ENCODE results near the gene SUSD1. TPM values are rescaled to one million over a fixed set of nuclear protein-coding genes. Genes with fewer than 3 reads are reported as not detected.

The SUSD1 gene
- total RNA-seq, 1 donor from 2014 or later, result 16.6 TPM

DNA sequence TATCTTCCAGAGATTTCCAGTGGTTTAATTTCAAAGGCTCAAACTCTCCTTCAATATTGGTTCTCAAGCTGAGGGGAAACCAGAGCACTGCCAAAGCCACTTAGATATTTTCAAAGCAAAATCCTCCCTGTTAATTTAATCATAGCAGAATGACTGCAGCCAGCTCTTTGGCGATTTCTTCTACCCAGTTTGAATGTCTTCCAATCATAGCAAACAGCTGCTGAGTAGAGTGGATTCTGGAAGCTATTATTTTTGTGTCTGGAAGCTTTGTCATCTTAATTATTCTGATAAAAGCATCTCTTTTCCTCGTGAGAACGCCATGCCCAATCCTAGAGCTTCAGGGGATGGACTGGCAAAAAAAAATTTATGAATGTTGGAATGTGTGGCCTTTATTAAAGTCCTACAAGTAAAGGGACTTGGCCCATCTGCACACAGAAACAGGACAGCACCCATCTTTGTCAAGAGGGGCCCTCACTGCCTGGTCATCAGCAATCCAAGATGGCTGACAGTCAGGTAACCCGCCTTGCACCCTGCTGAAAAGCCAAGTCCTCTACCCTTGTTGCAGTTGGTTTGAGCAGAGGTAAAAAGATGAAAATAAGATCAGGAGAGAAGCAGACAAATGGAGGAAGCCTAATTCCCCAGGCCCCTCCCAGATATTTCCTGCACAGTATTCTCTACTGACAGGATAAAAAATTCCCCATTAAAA lies 125.1 kb downstream of the SUSD1 start:
- Histone ChIP-seq H3K4me3 (ENCODE audit: insufficient read depth, low read depth, low read length) (no peak overlapping the region), H3K27ac (ENCODE audit: low read depth, low read length) (peak overlapping the region; percentile 84), H3K4me2 (ENCODE audit: low read length) (peak overlapping the region; percentile 46), H3K79me2 (ENCODE audit: insufficient read depth, low read length) (no peaks in the 10 kb centered on the region), H3K36me3 (ENCODE audit: insufficient read depth, low read length) (no peaks in the 10 kb centered on the region), H3K9ac (ENCODE audit: low read length) (peak overlapping the region; percentile 68), H3K27me3 (ENCODE audit: insufficient read depth, low read length) (no peaks in the 10 kb centered on the region), H4K20me1 (ENCODE audit: insufficient read depth, low read length) (no peaks in the 10 kb centered on the region), H3K4me1 (ENCODE audit: insufficient read depth, low read length) (peaks cover 49% of the 10 kb centered on the region), H3K9me3 (ENCODE audit: insufficient read depth, low read depth, low read length) (no peaks in the 10 kb centered on the region), H2AFZ (ENCODE audit: low read depth, low read length) (no peak overlapping the region)
- Mint-ChIP-seq H3K36me3 (ENCODE audit: low read depth, unreplicated experiment) (peaks cover 6% of the 10 kb centered on the region), H3K27ac (ENCODE audit: unreplicated experiment) (peak overlapping the region; percentile 89), H3K4me3 (ENCODE audit: unreplicated experiment) (peak overlapping the region; percentile 21), H3K9me3 (ENCODE audit: unreplicated experiment) (peaks cover 10% of the 10 kb centered on the region), H3K4me1 (ENCODE audit: low read depth, unreplicated experiment) (peaks cover 31% of the 10 kb centered on the region), H3K27me3 (ENCODE audit: low read depth, unreplicated experiment) (no peaks in the 10 kb centered on the region)
- TF ChIP-seq, protein P1, sequence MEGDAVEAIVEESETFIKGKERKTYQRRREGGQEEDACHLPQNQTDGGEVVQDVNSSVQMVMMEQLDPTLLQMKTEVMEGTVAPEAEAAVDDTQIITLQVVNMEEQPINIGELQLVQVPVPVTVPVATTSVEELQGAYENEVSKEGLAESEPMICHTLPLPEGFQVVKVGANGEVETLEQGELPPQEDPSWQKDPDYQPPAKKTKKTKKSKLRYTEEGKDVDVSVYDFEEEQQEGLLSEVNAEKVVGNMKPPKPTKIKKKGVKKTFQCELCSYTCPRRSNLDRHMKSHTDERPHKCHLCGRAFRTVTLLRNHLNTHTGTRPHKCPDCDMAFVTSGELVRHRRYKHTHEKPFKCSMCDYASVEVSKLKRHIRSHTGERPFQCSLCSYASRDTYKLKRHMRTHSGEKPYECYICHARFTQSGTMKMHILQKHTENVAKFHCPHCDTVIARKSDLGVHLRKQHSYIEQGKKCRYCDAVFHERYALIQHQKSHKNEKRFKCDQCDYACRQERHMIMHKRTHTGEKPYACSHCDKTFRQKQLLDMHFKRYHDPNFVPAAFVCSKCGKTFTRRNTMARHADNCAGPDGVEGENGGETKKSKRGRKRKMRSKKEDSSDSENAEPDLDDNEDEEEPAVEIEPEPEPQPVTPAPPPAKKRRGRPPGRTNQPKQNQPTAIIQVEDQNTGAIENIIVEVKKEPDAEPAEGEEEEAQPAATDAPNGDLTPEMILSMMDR (IDR thresholded peaks at IDR 0.05; ENCODE audit: insufficient read depth, low read depth, low read length), result no peak
- no peak for TF ChIP-seq EZH2 (IDR thresholded peaks at IDR 0.05; ENCODE audit: insufficient read depth, low read length)
- DNase-seq (ENCODE audit: low read depth) (peak; percentile 73), FAIRE-seq (peak; percentile 5)

GRCh38 chr9:112048924-112049691 lies 126.0 kb downstream of the SUSD1 start:
- peak overlapping the region; percentile 46 for H3K4me2 ChIP-seq (ENCODE audit: low read length)
- H3K4me3 ChIP-seq (ENCODE audit: insufficient read depth, low read depth, low read length), result no peak overlapping the region
- no peak overlapping the region for H3K4me3 Mint-ChIP-seq (ENCODE audit: unreplicated experiment)
- FAIRE-seq (peak; percentile 68), DNase-seq (ENCODE audit: low read depth) (peak; percentile 91)
- H3K9me3 ChIP-seq (ENCODE audit: insufficient read depth, low read depth, low read length), result no peaks in the 10 kb centered on the region
- H3K27ac Mint-ChIP-seq (ENCODE audit: unreplicated experiment), result peak overlapping the region; percentile 89
- H3K4me1 ChIP-seq (ENCODE audit: insufficient read depth, low read length), result peaks cover 51% of the 10 kb centered on the region
- peak overlapping the region; percentile 68 for H3K9ac ChIP-seq (ENCODE audit: low read length)
- H3K79me2 ChIP-seq (ENCODE audit: insufficient read depth, low read length), result no peaks in the 10 kb centered on the region
- peaks cover 10% of the 10 kb centered on the region for H3K9me3 Mint-ChIP-seq (ENCODE audit: unreplicated experiment)
- H3K36me3 Mint-ChIP-seq (ENCODE audit: low read depth, unreplicated experiment), result peaks cover 6% of the 10 kb centered on the region
- peaks cover 36% of the 10 kb centered on the region for H3K4me1 Mint-ChIP-seq (ENCODE audit: low read depth, unreplicated experiment)
- H3K27ac ChIP-seq (ENCODE audit: low read depth, low read length), result peak overlapping the region; percentile 84
- no peak overlapping the region for H2AFZ ChIP-seq (ENCODE audit: low read depth, low read length)
- H4K20me1 ChIP-seq (ENCODE audit: insufficient read depth, low read length), result no peaks in the 10 kb centered on the region
- TF ChIP-seq EZH2 (IDR thresholded peaks at IDR 0.05; ENCODE audit: insufficient read depth, low read length), result no peak
- no peaks in the 10 kb centered on the region for H3K27me3 Mint-ChIP-seq (ENCODE audit: low read depth, unreplicated experiment)
- H3K27me3 ChIP-seq (ENCODE audit: insufficient read depth, low read length), result no peaks in the 10 kb centered on the region
- H3K36me3 ChIP-seq (ENCODE audit: insufficient read depth, low read length), result no peaks in the 10 kb centered on the region

- peak overlapping the region; percentile 32 for H3K27ac ChIP-seq (ENCODE audit: low read depth, low read length)
- peaks cover 61% of the 10 kb centered on the region for H3K4me1 ChIP-seq (ENCODE audit: insufficient read depth, low read length)
- H3K9me3 Mint-ChIP-seq (ENCODE audit: unreplicated experiment), result peaks cover 10% of the 10 kb centered on the region
- no peak overlapping the region for H3K4me3 Mint-ChIP-seq (ENCODE audit: unreplicated experiment)
- no peaks in the 10 kb centered on the region for H3K9me3 ChIP-seq (ENCODE audit: insufficient read depth, low read depth, low read length)
- H3K27me3 ChIP-seq (ENCODE audit: insufficient read depth, low read length), result no peaks in the 10 kb centered on the region
- H3K9ac ChIP-seq (ENCODE audit: low read length), result no peak overlapping the region
- no peak overlapping the region for H3K27ac Mint-ChIP-seq (ENCODE audit: unreplicated experiment)
- H3K4me3 ChIP-seq (ENCODE audit: insufficient read depth, low read depth, low read length), result no peak overlapping the region
- H3K4me1 Mint-ChIP-seq (ENCODE audit: low read depth, unreplicated experiment), result peaks cover 50% of the 10 kb centered on the region
- H3K79me2 ChIP-seq (ENCODE audit: insufficient read depth, low read length), result no peaks in the 10 kb centered on the region
- no peaks in the 10 kb centered on the region for H3K27me3 Mint-ChIP-seq (ENCODE audit: low read depth, unreplicated experiment)
- H3K4me2 ChIP-seq (ENCODE audit: low read length), result no peak overlapping the region
- peaks cover 5% of the 10 kb centered on the region for H3K36me3 Mint-ChIP-seq (ENCODE audit: low read depth, unreplicated experiment)
- no peak for FAIRE-seq
- H2AFZ ChIP-seq (ENCODE audit: low read depth, low read length), result no peak overlapping the region
- no peaks in the 10 kb centered on the region for H3K36me3 ChIP-seq (ENCODE audit: insufficient read depth, low read length)
- DNase-seq (ENCODE audit: low read depth), result no peak
- no peaks in the 10 kb centered on the region for H4K20me1 ChIP-seq (ENCODE audit: insufficient read depth, low read length)
- TF ChIP-seq EZH2 (IDR thresholded peaks at IDR 0.05; ENCODE audit: insufficient read depth, low read length), result no peak
- TF ChIP-seq, protein P1 (IDR thresholded peaks at IDR 0.05; ENCODE audit: insufficient read depth, low read depth, low read length), result no peak
Measured at GRCh38 chr9:112047538-112048066, 127.5 kb downstream of the SUSD1 start.
